GM21717 (cell line): ENCODE measurements around the gene SMG6.

Experiments used
- ATAC-seq: cut with Tn5 transposase; IDR thresholded peaks from one replicate; pipeline ENCODE4 v1.9.1; 2021; ENCODE audit warnings: mild to moderate bottlenecking, moderate library complexity; ENCODE audit not compliant: unreplicated experiment

The SMG6 gene

DNA sequence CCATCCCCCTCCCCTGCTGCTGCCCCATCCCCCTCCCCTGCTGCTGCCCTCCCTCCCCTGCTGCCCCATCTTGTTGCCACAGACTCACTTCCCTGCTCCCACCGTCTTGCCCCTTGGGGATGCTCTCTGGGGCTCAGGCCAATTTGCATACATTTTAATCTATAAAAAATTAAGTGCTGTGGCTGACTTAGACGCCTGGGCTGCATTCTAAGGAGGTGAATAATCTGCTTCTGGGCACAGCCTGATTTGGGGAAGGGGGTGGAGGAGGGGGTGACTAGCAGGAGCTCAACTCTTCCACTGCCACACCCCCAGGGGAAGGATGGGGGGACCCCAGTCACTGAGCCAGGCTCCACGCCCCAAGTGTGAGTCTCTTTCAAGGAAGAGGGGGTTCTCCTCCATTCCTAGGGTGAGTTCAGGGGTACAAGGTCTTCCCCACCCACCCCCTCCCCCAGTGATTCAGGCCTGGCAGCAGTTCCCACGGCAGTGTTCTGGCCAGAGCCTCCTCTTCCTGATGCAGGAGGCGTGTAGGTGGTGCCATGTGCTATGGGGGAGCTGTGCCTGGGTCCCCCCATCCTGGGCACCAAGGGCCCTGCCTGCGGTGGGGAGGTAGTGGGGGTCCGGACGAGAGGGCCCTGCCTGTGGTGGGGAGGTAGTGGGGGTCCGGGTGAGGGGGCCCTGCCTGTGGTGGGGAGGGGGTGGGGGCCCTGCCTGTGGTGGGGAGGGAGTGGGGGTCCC lies 268.6 kb downstream of the SMG6 start:
- no peak for ATAC-seq

DNA sequence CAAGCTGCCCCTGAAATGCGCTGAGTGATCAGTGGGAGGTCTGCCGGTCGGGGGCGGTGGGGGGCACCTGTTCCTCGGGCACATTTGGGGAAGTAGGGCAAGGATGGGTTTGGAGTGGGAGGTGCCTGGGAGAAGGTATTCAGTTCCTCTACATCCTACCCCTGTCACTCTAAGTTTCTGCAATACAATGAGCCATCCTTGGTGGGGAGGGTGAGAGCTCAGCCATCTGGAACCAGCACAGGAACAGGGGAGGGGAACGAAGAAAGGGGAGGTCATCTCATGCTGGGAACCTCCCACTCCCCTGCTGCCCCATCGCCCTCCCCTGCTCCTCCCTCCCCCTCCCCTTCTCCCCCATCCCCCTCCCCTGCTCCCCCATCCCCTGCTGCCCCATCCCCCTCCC lies 269.4 kb downstream of the SMG6 start:
- ATAC-seq = no peak

DNA sequence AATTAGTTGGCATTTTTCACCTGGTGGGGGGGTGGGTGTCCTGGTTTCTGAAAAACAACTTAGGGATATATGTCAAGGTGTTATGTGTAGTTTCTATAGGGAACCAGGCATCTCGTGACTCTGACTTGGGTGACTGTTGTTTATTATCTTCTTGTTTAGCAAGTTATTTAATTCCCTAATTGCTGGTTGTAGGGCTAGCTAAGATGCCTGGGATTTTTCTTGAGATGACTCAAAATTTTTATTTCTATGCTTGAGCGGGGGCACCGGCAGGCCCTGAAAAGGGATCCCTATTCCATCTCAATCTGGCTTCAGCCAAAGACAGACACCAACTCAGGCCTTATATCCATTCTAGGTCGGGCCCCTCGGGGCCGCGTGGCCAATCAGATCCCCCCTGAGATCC lies 270.4 kb downstream of the SMG6 start:
- ATAC-seq = no peak

- ATAC-seq = no peak
Measured at GRCh38 chr17:2030779-2031163, 272.8 kb downstream of the SMG6 start.

GRCh38 chr17:2029911-2030778 lies 273.4 kb downstream of the SMG6 start, which contains the start of gene DPH1:
TSS of gene DPH1 (plus strand) at chr17:2030153. CDS start at chr17:2030170, 17 bp downstream.
- ATAC-seq = peak; percentile 48

- no peak for ATAC-seq
Measured at GRCh38 chr17:2028737-2029136, 274.8 kb downstream of the SMG6 start.

- no peak for ATAC-seq
Measured at GRCh38 chr17:2028234-2028614, 275.4 kb downstream of the SMG6 start.

DNA sequence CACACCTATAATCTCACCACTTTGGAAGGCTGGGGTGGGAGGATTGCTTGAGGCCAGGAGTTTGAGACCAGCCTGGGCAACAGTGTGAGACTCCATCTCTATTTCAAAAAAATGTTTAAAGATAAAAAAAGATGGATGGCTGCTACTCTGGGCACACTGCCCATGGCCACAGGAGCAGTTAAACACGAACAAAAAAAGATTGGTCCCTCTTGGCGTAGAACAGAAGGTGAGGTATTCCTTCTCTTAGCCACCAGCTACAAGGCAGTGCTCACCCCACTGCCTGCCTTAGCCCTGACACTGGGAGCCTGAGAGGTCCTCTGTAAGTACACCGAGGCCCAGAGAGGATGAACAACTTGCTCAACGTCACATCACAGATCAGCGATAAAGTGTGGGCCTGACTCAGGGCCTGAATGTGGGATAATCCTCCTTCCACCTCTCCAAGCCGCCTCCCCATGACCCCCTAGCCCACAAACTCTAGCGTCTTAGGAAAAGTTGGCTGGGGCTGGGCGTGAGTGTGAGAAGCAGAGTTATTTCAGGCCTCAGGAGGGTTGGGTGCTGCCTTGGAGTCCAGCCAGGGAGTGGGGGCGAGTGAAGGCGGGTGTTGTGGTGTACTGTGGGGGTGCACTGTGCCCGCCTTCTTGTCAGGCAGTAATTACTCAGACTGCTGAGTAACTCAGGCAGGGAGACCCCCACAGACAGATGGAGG lies 275.9 kb downstream of the SMG6 start:
- no peak for ATAC-seq

GRCh38 chr17:2025622-2026309 lies 277.8 kb downstream of the SMG6 start:
- ATAC-seq = no peak

GRCh38 chr17:2025220-2025621 lies 278.4 kb downstream of the SMG6 start, which contains the start of gene RTN4RL1:
TSS of gene RTN4RL1 (minus strand) at chr17:2025334. CDS start at chr17:2024865, 469 bp downstream.
- no peak for ATAC-seq

GRCh38 chr17:2024572-2025219 lies 278.9 kb downstream of the SMG6 start:
- no peak for ATAC-seq

- no peak for ATAC-seq
Measured at GRCh38 chr17:2023692-2024571, 279.7 kb downstream of the SMG6 start.

- no peak for ATAC-seq
Measured at GRCh38 chr17:2023256-2023655, 280.3 kb downstream of the SMG6 start.

DNA sequence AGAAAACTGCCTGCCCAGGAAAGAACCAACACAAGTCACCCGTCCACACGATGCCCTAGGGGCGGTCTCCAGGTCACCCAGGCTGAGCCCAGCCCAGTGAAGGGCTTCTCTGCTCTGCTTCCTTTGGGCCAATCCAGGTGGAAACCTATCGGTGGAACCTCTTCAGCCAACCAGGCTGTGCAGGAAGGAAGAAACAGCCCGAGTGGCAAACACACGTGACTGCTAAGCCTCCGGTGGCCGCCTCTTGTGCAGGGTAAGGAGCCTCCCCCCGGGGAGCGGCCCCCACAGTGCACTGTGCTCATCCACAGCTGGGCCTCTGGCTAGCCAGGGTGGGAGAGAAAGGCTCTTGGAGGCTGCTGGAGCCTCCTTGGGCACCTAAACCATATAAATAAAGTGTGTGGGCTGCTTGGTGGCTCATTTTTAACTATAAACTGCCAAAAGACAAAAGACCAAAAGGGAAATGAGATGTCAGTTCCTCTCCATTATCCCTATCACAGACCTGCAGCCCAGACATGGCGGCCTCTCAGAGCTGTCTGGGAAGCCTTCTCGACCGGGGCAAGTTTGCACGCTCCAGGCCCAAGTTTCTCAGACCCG lies 280.8 kb downstream of the SMG6 start:
- ATAC-seq = no peak

GRCh38 chr17:2020721-2021120 lies 282.9 kb downstream of the SMG6 start:
- no peak for ATAC-seq

- no peak for ATAC-seq
Measured at GRCh38 chr17:2019723-2020122, 283.9 kb downstream of the SMG6 start.

DNA sequence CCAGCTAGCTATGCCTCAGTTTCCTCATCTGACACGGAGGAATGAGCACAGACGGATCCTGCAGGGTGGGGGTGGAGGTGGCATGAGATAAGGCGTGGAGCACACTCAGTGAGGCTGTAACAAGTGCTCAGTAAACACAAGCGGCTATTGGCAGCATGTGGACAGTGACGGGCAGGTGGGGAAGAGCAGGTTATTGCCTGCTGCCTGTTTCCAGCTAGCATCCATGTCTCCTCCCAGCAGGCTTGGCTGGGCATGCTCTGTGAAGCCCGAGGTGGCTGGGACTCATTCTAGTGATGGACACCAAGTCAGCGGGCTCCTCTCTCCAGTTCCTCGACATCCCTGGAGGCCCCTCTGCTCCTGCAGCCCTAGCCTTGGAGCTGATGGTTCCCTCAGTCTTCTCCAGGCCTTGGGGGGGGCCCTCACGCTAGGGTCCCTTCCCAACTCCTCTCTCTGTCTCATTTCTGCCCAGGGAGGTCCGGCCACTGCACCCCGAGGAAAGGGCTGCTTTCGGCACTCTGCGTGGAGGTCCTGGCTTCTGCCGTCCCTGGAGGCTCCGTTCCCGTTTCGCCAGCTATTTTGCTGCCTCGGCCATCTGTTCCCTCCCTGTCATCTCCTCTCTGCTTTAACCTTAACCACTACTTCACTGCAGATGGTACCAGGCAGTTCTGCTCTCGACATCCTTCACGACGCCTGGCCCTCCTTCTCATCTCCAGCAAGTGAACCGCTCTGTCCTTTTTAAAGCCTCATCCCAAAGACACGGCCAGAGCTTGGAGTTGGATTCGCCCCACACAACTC lies 284.7 kb downstream of the SMG6 start:
- ATAC-seq = no peak

DNA sequence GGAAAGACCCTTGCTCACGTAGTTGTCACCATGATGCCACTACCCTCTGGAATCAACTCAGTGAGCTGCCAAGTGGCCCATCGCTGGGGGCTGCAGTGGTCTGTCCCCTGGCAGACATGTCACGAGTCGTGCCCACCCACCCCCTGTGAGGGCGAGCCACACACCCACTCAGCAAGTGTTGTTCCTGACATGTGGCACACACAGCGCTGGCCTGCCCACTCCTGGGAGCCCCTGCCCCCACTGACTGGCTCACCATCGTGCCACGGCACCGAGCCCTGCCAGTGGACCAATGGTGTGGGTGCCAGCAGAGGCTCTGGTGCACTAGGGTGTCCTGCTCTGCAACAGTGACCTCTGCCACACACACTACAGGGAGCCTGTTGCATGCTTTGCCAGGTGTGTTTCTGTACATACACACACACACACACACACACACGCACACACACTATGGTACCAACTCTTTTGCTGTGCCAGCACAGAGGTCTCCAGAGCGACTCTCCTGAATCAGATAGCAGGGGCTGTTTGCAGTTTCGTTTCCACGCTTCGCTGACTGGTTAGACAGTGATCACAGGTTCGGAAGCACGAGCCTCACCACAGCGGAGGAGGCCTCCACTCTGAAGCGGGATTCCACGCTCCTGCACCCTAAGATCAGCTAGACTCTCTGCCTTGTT lies 286.2 kb downstream of the SMG6 start:
- no peak for ATAC-seq
